Measurements from ENCODE around the gene PNPLA4. TPM values are rescaled to one million over a fixed set of nuclear protein-coding genes. Genes with fewer than 3 reads are reported as not detected.

PNPLA4 gene
- total RNA-seq (2012; rRNA removed) (10.6 and 14.3 TPM in 2 replicates), polyA plus RNA-seq (2012; rRNA removed) (10.9 and 15.7 TPM in 2 replicates), Bru-seq, nascent RNA (percentile 44 among the genes with signal in this experiment), BruChase-seq, experiment 1, labeled RNA remaining after a 6-hour chase (percentile 35 among the genes with signal in this experiment), BruChase-seq, experiment 2, labeled RNA remaining after a 2-hour chase (percentile 31 among the genes with signal in this experiment)
- 4.2 and 6.9 TPM in 2 replicates for polyA plus RNA-seq (2012; cell fraction: cytosol; rRNA removed)
- 2.6 and 10.4 TPM in 2 replicates for polyA plus RNA-seq (2012; cell fraction: nucleus; rRNA removed; ENCODE audit: low replicate concordance)
- long read RNA-seq, transcript PNPLA4-201 (7 exons, 3,372 nt), result major isoform, 5 of 5 reads
- long read RNA-seq, partial matches to known transcripts, result 0 of 5 reads
- long read RNA-seq, other reads (novel, unspliced or antisense), result 0 of 5 reads

GRCh38 chrX:7927259-7928167 lies at the start of gene PNPLA4:
Gene PNPLA4 (minus strand): TSS chrX:7927413. CDS start chrX:7926119, 1,294 bp downstream.
- Histone ChIP-seq H3K9me3 (ENCODE audit: control insufficient read depth, insufficient read depth, low read length) (no peaks in the 10 kb centered on the region), H2AK9ac (replicated peaks; ENCODE audit: low read depth, low read length, poor library complexity) (no peak within 1 kb of the TSS), H3K14ac (replicated peaks; ENCODE audit: low read depth, low read length) (peak within 1 kb of the TSS; percentile 94; the same call in 1 of the 2 replicates), H2BK15ac (ENCODE audit: low read depth, low read length) (no peak within 1 kb of the TSS; the same call in 2 of the 3 replicates), H2BK5ac (ENCODE audit: low read depth, low read length, poor library complexity, severe bottlenecking) (peak within 1 kb of the TSS; percentile 27), H3K27ac (ENCODE audit: insufficient read depth, low read length) (peak within 1 kb of the TSS; percentile 52), H3K4ac (ENCODE audit: low read depth, low read length) (peak within 1 kb of the TSS; percentile 87), H3K4me1 (ENCODE audit: control insufficient read depth, insufficient read depth, low read length) (no peaks in the 10 kb centered on the region), H4K5ac (ENCODE audit: low read depth, low read length) (peak within 1 kb of the TSS; percentile 88), H3K18ac (ENCODE audit: low read depth, low read length) (peak within 1 kb of the TSS; percentile 50), H3K9ac (ENCODE audit: low read depth, low read length) (peak within 1 kb of the TSS; percentile 71), H4K8ac (ENCODE audit: low read depth in 2 of 2, low read length in 2 of 2) (peak within 1 kb of the TSS; percentile 99 to 100), H3K27me3 (ENCODE audit: control insufficient read depth, insufficient read depth, low read length) (no peaks in the 10 kb centered on the region), H2AFZ (replicated peaks; ENCODE audit: low read length, poor library complexity) (peak within 1 kb of the TSS; percentile 94), H4K91ac (ENCODE audit: insufficient read depth, low read depth, low read length) (peak within 1 kb of the TSS; percentile 89), H3K36me3 (ENCODE audit: control insufficient read depth, insufficient read depth, low read length) (no peaks in the 10 kb centered on the region), H2AK5ac (ENCODE audit: low read depth, low read length) (no peak within 1 kb of the TSS), H3K4me2 (ENCODE audit: low read depth, low read length) (peak within 1 kb of the TSS; percentile 87), H2BK20ac (ENCODE audit: low read depth, low read length) (no peak within 1 kb of the TSS), H3K9me1 (ENCODE audit: insufficient read depth, low read length) (no peaks in the 10 kb centered on the region), H3K56ac (ENCODE audit: extremely low read depth, insufficient read depth, low read length) (no peak within 1 kb of the TSS), H3K4me3 (ENCODE audit: insufficient read depth, low read depth, low read length) (peak within 1 kb of the TSS; percentile 81), H3K79me1 (ENCODE audit: low read depth in 1 of 2, low read length in 2 of 2) (no peaks in the 10 kb centered on the region), H2BK120ac (ENCODE audit: low read depth, low read length) (no peak within 1 kb of the TSS), H4K20me1 (ENCODE audit: insufficient read depth, low read length) (no peaks in the 10 kb centered on the region), H3K23ac (ENCODE audit: low read depth, low read length) (no peak within 1 kb of the TSS; the same call in 1 of the 2 replicates)
- dilution Hi-C loops (cut with HindIII; ENCODE audit: low sequenced_read_pairs, unreplicated experiment), result no loop called here
- TF ChIP-seq POLR2A (IDR thresholded peaks at IDR 0.05; ENCODE audit: low read depth, low read length) (peak; percentile 48; the same call in 1 of the 2 replicates), BHLHE40 (IDR thresholded peaks at IDR 0.05; ENCODE audit: low read depth, low read length) (no peak)
- ATAC-seq (ENCODE audit: low read depth), result peak; percentile 88
- peak; percentile 64 for DNase-seq
- in situ Hi-C loops (cut with MboI; ENCODE audit: low sequenced_read_pairs), result no loop called here
- WGBS, 2 experiments (ENCODE audit: extremely low coverage in 2 of 2, insufficient read length in 1 of 2), result 6% methylated on average over 17 of the region's 52 CpGs; no CpG with 5 or more reads in 1 of the 2 experiments
- POLR2A ChIA-PET (ENCODE audit: unreplicated experiment), result no interaction called here
- no TSS peak for BruUV-seq (replicated peaks)
- intact Hi-C loops (cut with micrococcal nuclease), result loop anchor here (5.0 to 10.0 kb wide), 5 partner anchors 695 to 1905 kb away; no protein-coding TSS in a partner anchor
- CTCF ChIA-PET, result no interaction called here
